GM23338 (cell line): ENCODE data around the gene PAEP.

ENCODE experiments used
- CREB1 ChIP-seq: fragments of 250-450 bp; sonication (Bioruptor Pico); IDR thresholded peaks from 2 replicates; pipeline ENCODE4 v1.5.0; 2020; ENCODE audit warnings: low read depth, mild to moderate bottlenecking, moderate library complexity
- CTCF ChIP-seq, 2 experiments: fragments of 200-600 bp in 1 of 2; sonication (generic) in 1 of 2; conservative IDR thresholded peaks; 2 replicates each; pipeline versions ENCODE4 v1.5.1 to v1.6.1; 2016 to 2017; ENCODE audit warnings: antibody characterized with exemption in 2 of 2, low read depth in 2 of 2, mild to moderate bottlenecking in 2 of 2, moderate library complexity in 1 of 2
- ETS1 ChIP-seq: IDR thresholded peaks from 2 replicates; pipeline ENCODE4 v1.6.1; 2016; ENCODE audit warnings: antibody characterized with exemption
- EZH2 ChIP-seq: fragments of 200-600 bp; sonication (generic); IDR thresholded peaks from one replicate; pipeline ENCODE4 v1.8.0; 2017; ENCODE audit warnings: antibody characterized with exemption, mild to moderate bottlenecking, low read depth; ENCODE audit not compliant: unreplicated experiment
- EZH2phosphoT487 ChIP-seq: fragments of 200-600 bp; sonication (generic); IDR thresholded peaks from one replicate; pipeline ENCODE4 v1.8.1; 2018; ENCODE audit warnings: antibody characterized with exemption; ENCODE audit not compliant: unreplicated experiment
- JUNB ChIP-seq: IDR thresholded peaks from one replicate; pipeline ENCODE4 v1.6.1; 2016; ENCODE audit warnings: antibody characterized with exemption; ENCODE audit not compliant: unreplicated experiment
- NANOG ChIP-seq: IDR thresholded peaks from 2 replicates; pipeline ENCODE4 v1.6.1; 2016; ENCODE audit warnings: antibody characterized with exemption, borderline replicate concordance
- POLR2AphosphoS5 ChIP-seq: IDR thresholded peaks from 2 replicates; pipeline ENCODE4 v1.6.1; 2016; ENCODE audit warnings: antibody characterized with exemption, low read depth
- REST ChIP-seq: IDR thresholded peaks from one replicate; pipeline ENCODE4 v1.6.1; 2018; ENCODE audit warnings: antibody characterized with exemption; ENCODE audit not compliant: unreplicated experiment
- STAT1 ChIP-seq: IDR thresholded peaks from one replicate; pipeline ENCODE4 v1.6.1; 2016; ENCODE audit warnings: antibody characterized with exemption; ENCODE audit not compliant: unreplicated experiment
- ZNF114 ChIP-seq: fragments of 250-450 bp; sonication (Bioruptor Pico); IDR thresholded peaks from 2 replicates; pipeline ENCODE4 v1.5.0; 2020; ENCODE audit warnings: mild to moderate bottlenecking, moderate library complexity
- ZNF331 ChIP-seq: fragments of 250-450 bp; sonication (Bioruptor Pico); IDR thresholded peaks from 2 replicates; pipeline ENCODE4 v1.5.0; 2020; ENCODE audit warnings: low read depth, mild to moderate bottlenecking, moderate library complexity
- ZNF462 ChIP-seq: fragments of 250-450 bp; sonication (Bioruptor Pico); IDR thresholded peaks from 2 replicates; pipeline ENCODE4 v1.5.0; 2020; ENCODE audit warnings: mild to moderate bottlenecking, moderate library complexity

- TF ChIP-seq CTCF (conservative IDR thresholded peaks at IDR 0.05; ENCODE audit: low read depth in 2 of 2) (no peak), REST (no peak), EZH2phosphoT487 (no peak), EZH2 (no peak), POLR2AphosphoS5 (no peak), ETS1 (no peak), JUNB (no peak), CREB1 (no peak), ZNF331 (no peak), ZNF114 (CRISPR knock-in tag) (no peak), NANOG (no peak), ZNF462 (CRISPR knock-in tag) (no peak), STAT1 (no peak)
These were observed 1.9 kb upstream of the PAEP start for GRCh38 chr9:135559606-135560005.
